CD4-positive, CD25-positive, alpha-beta regulatory T cell (primary cell): ENCODE data around the gene EBI3. TPM values are rescaled to one million over a fixed set of nuclear protein-coding genes. Genes with fewer than 3 reads are reported as not detected.
A peak's percentile ranks its signal among the peaks of the same experiment; 100 is the strongest.
"Not testable (repeated sequence)": the region's sequence is repeated elsewhere in the genome, so short reads cannot be mapped to it uniquely, and the experiment has no call there.

Experiments
- ATAC-seq, 2 donors: fragments of 150-1000 bp; cut with Tn5 transposase; one replicate each; pipeline ENCODE4 v1.10.0; 2021; ENCODE audit warnings: low read depth in 2 of 2, moderate number of reproducible peaks in 2 of 2, moderate library complexity in 1 of 2
- DNase-seq, 3 donors: peaks; one replicate each; pipeline versions ENCODE4 v3.0.0 to v3.0.0-alpha.2; 2012 to 2022; ENCODE audit warnings: mixed read lengths in 1 of 3
- H3K27ac ChIP-seq: one replicate; pipeline ENCODE4 v1.7.0; 2013; ENCODE audit warnings: mild to moderate bottlenecking, low read length; ENCODE audit not compliant: insufficient read depth, poor library complexity, severe bottlenecking
- H3K27me3 ChIP-seq: one replicate; pipeline ENCODE4 v1.7.0; 2013; ENCODE audit warnings: low read length; ENCODE audit not compliant: control insufficient read depth, insufficient read depth
- H3K36me3 ChIP-seq: one replicate; pipeline ENCODE4 v1.7.0; 2013; ENCODE audit warnings: mild to moderate bottlenecking, low read length, moderate library complexity; ENCODE audit not compliant: control insufficient read depth, insufficient read depth
- H3K4me1 ChIP-seq: 2 replicates; pipeline ENCODE4 v1.7.0; 2013; ENCODE audit warnings: mild to moderate bottlenecking, low read length; ENCODE audit not compliant: insufficient read depth, control insufficient read depth, poor library complexity, severe bottlenecking
- H3K4me3 ChIP-seq: one replicate; pipeline ENCODE4 v1.7.0; 2013; ENCODE audit warnings: low read depth, mild to moderate bottlenecking, low read length, moderate library complexity
- H3K9me3 ChIP-seq, 2 experiments: 1 replicate in 1 of 2; 2 replicates in 1 of 2; pipeline ENCODE4 v1.7.0; 2013; ENCODE audit warnings: low read length in 2 of 2, mild to moderate bottlenecking in 1 of 2, moderate library complexity in 1 of 2; ENCODE audit not compliant: control insufficient read depth in 2 of 2
- H3K27ac Mint-ChIP-seq, 3 donors: one replicate each; pipeline ENCODE4 v1.8.0; 2020 to 2022; ENCODE audit warnings: mild to moderate bottlenecking in 3 of 3, mixed read lengths in 3 of 3, moderate library complexity in 2 of 3
- H3K27me3 Mint-ChIP-seq: one replicate; pipeline ENCODE4 v1.8.0; 2022; ENCODE audit warnings: mild to moderate bottlenecking, mixed read lengths
- H3K36me3 Mint-ChIP-seq: one replicate; pipeline ENCODE4 v1.8.0; 2020; ENCODE audit warnings: mixed read lengths
- H3K4me1 Mint-ChIP-seq, 4 donors: one replicate each; pipeline ENCODE4 v1.8.0; 2020 to 2022; ENCODE audit warnings: mixed read lengths in 4 of 4, mild to moderate bottlenecking in 1 of 4
- H3K4me3 Mint-ChIP-seq, 4 donors: one replicate each; pipeline ENCODE4 v1.8.0; 2020 to 2022; ENCODE audit warnings: mild to moderate bottlenecking in 4 of 4, mixed read lengths in 4 of 4, moderate library complexity in 3 of 4
- H3K9me3 Mint-ChIP-seq, 7 donors: one replicate each; pipeline ENCODE4 v1.8.0; 2020 to 2022; ENCODE audit warnings: mixed read lengths in 7 of 7, mild to moderate bottlenecking in 3 of 7, moderate library complexity in 2 of 7
- polyA plus RNA-seq, 4 donors: library from polyadenylated mRNA; unstranded; fragments of 300-500 nt; fragmentation: Illumina TruSeq; gene quantifications; one replicate each; pipeline ENCODE4 v1.2.3, GENCODE V29; 2021
- total RNA-seq: library from RNA; stranded (reverse); gene quantifications from one replicate; pipeline ENCODE4 v1.2.3, GENCODE V29; 2022

Gene EBI3
- total and polyA plus RNA-seq, 5 donors from 2014 or later = 0.24 to 0.57 TPM; not detected in 3

GRCh38 chr19:4278010-4278409 lies 48.7 kb downstream of the EBI3 start:
- H3K9me3 Mint-ChIP-seq = peaks cover 0 to 2% (median 0%) of the 10 kb centered on the region in 7 donors
- Histone ChIP-seq H3K36me3 (no peaks in the 10 kb centered on the region), H3K4me3 (no peak overlapping the region), H3K27me3 (peaks cover 1% of the 10 kb centered on the region), H3K9me3 (no peaks in the 10 kb centered on the region), H3K4me1 (peaks cover 14% of the 10 kb centered on the region), H3K27ac (no peak overlapping the region)
- peaks cover 35% of the 10 kb centered on the region for H3K27me3 Mint-ChIP-seq
- no peaks in the 10 kb centered on the region for H3K36me3 Mint-ChIP-seq
- peaks cover 0 to 9% (median 0%) of the 10 kb centered on the region in 4 donors for H3K4me1 Mint-ChIP-seq
- H3K4me3 Mint-ChIP-seq = no peak overlapping the region
- DNase-seq = no peak
- no peak for ATAC-seq
- H3K27ac Mint-ChIP-seq = no peak overlapping the region

- peaks cover 14% of the 10 kb centered on the region for H3K4me1 ChIP-seq
- no peak for DNase-seq
- H3K4me3 Mint-ChIP-seq = peak within 1 kb of the TSS in 1 of 4 donors; percentile 21
- H3K9me3 ChIP-seq = no peaks in the 10 kb centered on the region
- H3K27me3 Mint-ChIP-seq = peaks cover 35% of the 10 kb centered on the region
- no peak within 1 kb of the TSS for H3K4me3 ChIP-seq
- H3K9me3 Mint-ChIP-seq = peaks cover 0 to 2% (median 0%) of the 10 kb centered on the region in 7 donors
- H3K36me3 ChIP-seq = no peaks in the 10 kb centered on the region
- peak within 1 kb of the TSS in 1 of 3 donors; percentile 52 for H3K27ac Mint-ChIP-seq
- H3K4me1 Mint-ChIP-seq = peaks cover 0 to 9% (median 0%) of the 10 kb centered on the region in 4 donors
- no peak within 1 kb of the TSS for H3K27ac ChIP-seq
- H3K36me3 Mint-ChIP-seq = no peaks in the 10 kb centered on the region
- ATAC-seq = no peak
- H3K27me3 ChIP-seq = peaks cover 1% of the 10 kb centered on the region
These were observed 49.3 kb downstream of the EBI3 start, which contains the start of gene SHD for GRCh38 chr19:4278419-4279266. Gene SHD (plus strand): TSS chr19:4279266. CDS start chr19:4280064, 798 bp downstream.

GRCh38 chr19:4279267-4279529 lies 49.9 kb downstream of the EBI3 start:
- H3K4me3 Mint-ChIP-seq = no peak overlapping the region
- peaks cover 1% of the 10 kb centered on the region for H3K27me3 ChIP-seq
- no peak overlapping the region for H3K27ac ChIP-seq
- no peaks in the 10 kb centered on the region for H3K36me3 Mint-ChIP-seq
- peaks cover 0 to 2% (median 0%) of the 10 kb centered on the region in 7 donors for H3K9me3 Mint-ChIP-seq
- no peaks in the 10 kb centered on the region for H3K9me3 ChIP-seq
- no peak overlapping the region for H3K27ac Mint-ChIP-seq
- peaks cover 14% of the 10 kb centered on the region for H3K4me1 ChIP-seq
- peaks cover 0 to 9% (median 0%) of the 10 kb centered on the region in 4 donors for H3K4me1 Mint-ChIP-seq
- H3K4me3 ChIP-seq = no peak overlapping the region
- peaks cover 35% of the 10 kb centered on the region for H3K27me3 Mint-ChIP-seq
- DNase-seq (no peak), ATAC-seq (no peak)
- no peaks in the 10 kb centered on the region for H3K36me3 ChIP-seq

- Histone ChIP-seq H3K36me3 (no peaks in the 10 kb centered on the region), H3K4me1 (peaks cover 14% of the 10 kb centered on the region), H3K27me3 (peaks cover 1% of the 10 kb centered on the region), H3K9me3 (no peaks in the 10 kb centered on the region), H3K4me3 (no peak overlapping the region), H3K27ac (no peak overlapping the region)
- ATAC-seq (no peak), DNase-seq (no peak)
- Mint-ChIP-seq H3K27ac (no peak overlapping the region), H3K9me3 (peaks cover 0 to 2% (median 0%) of the 10 kb centered on the region in 7 donors), H3K4me3 (no peak overlapping the region), H3K36me3 (no peaks in the 10 kb centered on the region), H3K4me1 (peaks cover 0 to 9% (median 0%) of the 10 kb centered on the region in 4 donors), H3K27me3 (peaks cover 35% of the 10 kb centered on the region)
These were observed 50.5 kb downstream of the EBI3 start for GRCh38 chr19:4279530-4280422.

GRCh38 chr19:4284176-4284958 lies 55.0 kb downstream of the EBI3 start:
- no peak for ATAC-seq
- Mint-ChIP-seq H3K4me3 (no peak overlapping the region), H3K36me3 (no peaks in the 10 kb centered on the region), H3K27ac (no peak overlapping the region), H3K27me3 (peaks cover 29% of the 10 kb centered on the region), H3K9me3 (no peaks in the 10 kb centered on the region), H3K4me1 (peaks cover 0 to 4% (median 0%) of the 10 kb centered on the region in 4 donors)
- Histone ChIP-seq H3K36me3 (no peaks in the 10 kb centered on the region), H3K9me3 (no peaks in the 10 kb centered on the region), H3K4me3 (no peak overlapping the region), H3K27me3 (peaks cover 1% of the 10 kb centered on the region), H3K4me1 (peaks cover 7% of the 10 kb centered on the region), H3K27ac (no peak overlapping the region)
- DNase-seq = no peak

- Mint-ChIP-seq H3K36me3 (no peaks in the 10 kb centered on the region), H3K9me3 (no peaks in the 10 kb centered on the region), H3K27ac (no peak overlapping the region), H3K4me3 (no peak overlapping the region), H3K4me1 (peaks cover 0 to under 1% (median 0%) of the 10 kb centered on the region in 4 donors), H3K27me3 (peaks cover 25% of the 10 kb centered on the region)
- H3K9me3 ChIP-seq = no peaks in the 10 kb centered on the region
- peaks cover under 1% of the 10 kb centered on the region for H3K4me1 ChIP-seq
- H3K27me3 ChIP-seq = peaks cover 1% of the 10 kb centered on the region
- H3K4me3 ChIP-seq = no peak overlapping the region
- no peaks in the 10 kb centered on the region for H3K36me3 ChIP-seq
- ATAC-seq (no peak), DNase-seq (no peak)
- no peak overlapping the region for H3K27ac ChIP-seq
These were observed 55.7 kb downstream of the EBI3 start for GRCh38 chr19:4284974-4285373.

- not testable (repeated sequence) for H3K36me3 Mint-ChIP-seq, H3K36me3 ChIP-seq, H3K4me1 ChIP-seq, H3K27ac Mint-ChIP-seq, H3K4me3 Mint-ChIP-seq, H3K27me3 ChIP-seq, H3K9me3 ChIP-seq, DNase-seq, H3K4me3 ChIP-seq, H3K9me3 Mint-ChIP-seq, H3K4me1 Mint-ChIP-seq, H3K27ac ChIP-seq, ATAC-seq
- peaks cover 13% of the 10 kb centered on the region for H3K27me3 Mint-ChIP-seq
These were observed 56.8 kb downstream of the EBI3 start for GRCh38 chr19:4286141-4286540.
